Activated T-helper 17 cell treated with anti-CD3 and anti-CD28 coated beads, Interleukin-2, amount 50 U/mL, for 72 hours (primary cell): ENCODE data around the gene STK17B. TPM values are rescaled to one million over a fixed set of nuclear protein-coding genes. Genes with fewer than 3 reads are reported as not detected.

Experiments
- ATAC-seq: fragments of 150-1000 bp; cut with Tn5 transposase; replicated peaks from 2 replicates; pipeline ENCODE4 v1.10.0; 2021; ENCODE audit warnings: mild to moderate bottlenecking, moderate library complexity
- H3K27ac Mint-ChIP-seq: one replicate; pipeline ENCODE4 v1.8.0; 2022; ENCODE audit warnings: mixed read lengths
- H3K27me3 Mint-ChIP-seq: one replicate; pipeline ENCODE4 v1.8.0; 2022; ENCODE audit warnings: mixed read lengths
- H3K36me3 Mint-ChIP-seq: one replicate; pipeline ENCODE4 v1.8.0; 2022; ENCODE audit warnings: low read depth, mild to moderate bottlenecking, mixed read lengths
- H3K4me1 Mint-ChIP-seq: one replicate; pipeline ENCODE4 v1.8.0; 2022; ENCODE audit warnings: mixed read lengths
- H3K4me3 Mint-ChIP-seq: one replicate; pipeline ENCODE4 v1.8.0; 2022; ENCODE audit warnings: mild to moderate bottlenecking, mixed read lengths
- H3K9me3 Mint-ChIP-seq: one replicate; pipeline ENCODE4 v1.8.0; 2022; ENCODE audit warnings: mixed read lengths
- total RNA-seq, 2 donors: library from RNA; stranded (reverse); gene quantifications; one replicate each; pipeline ENCODE4 v1.2.3, GENCODE V29; 2022

The STK17B gene
- total RNA-seq, result 100 to 1,000 TPM; 168 to 190 TPM

DNA sequence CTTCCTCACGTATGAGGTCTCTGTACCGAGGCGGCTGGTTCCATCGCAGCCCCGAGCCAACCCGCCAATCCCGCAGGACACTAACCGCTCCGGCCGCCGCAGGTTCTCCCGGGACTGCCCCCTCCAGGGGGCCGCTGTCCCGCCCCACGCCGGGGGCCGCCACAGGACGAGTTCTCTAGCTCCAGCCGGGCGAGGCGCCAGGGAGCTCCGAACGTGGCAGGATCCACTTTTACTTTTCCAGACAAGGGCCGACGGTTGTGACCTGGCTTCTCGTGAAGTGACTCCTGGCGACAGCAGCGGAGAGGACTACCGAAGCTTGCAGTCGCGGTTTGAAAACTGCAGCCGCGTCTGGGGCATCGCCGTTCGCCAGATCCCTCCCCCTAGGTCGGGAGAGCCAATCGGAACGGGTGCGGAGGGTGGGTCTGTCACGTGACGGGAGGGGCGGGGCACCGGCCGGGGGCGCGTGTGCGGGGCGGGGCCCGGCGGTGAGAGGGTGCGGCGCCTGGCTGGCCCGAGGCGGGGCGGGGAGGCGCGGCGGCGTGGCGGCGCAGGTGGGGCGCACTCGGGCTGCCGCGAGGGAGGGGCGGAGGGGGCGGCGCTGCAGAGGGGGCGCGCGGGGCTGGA is at the start of gene STK17B:
STK17B (minus strand) TSS at position 331 of the 624 bp plus-strand sequence. CDS start 8,195 bp downstream, outside the sequence.
- Mint-ChIP-seq H3K9me3 (no peaks in the 10 kb centered on the region), H3K27me3 (no peaks in the 10 kb centered on the region), H3K4me1 (peaks cover 28% of the 10 kb centered on the region), H3K36me3 (peaks cover 56% of the 10 kb centered on the region), H3K27ac (peak within 1 kb of the TSS; percentile 95), H3K4me3 (peak within 1 kb of the TSS; percentile 94)
- ATAC-seq, result peak; percentile 75

DNA sequence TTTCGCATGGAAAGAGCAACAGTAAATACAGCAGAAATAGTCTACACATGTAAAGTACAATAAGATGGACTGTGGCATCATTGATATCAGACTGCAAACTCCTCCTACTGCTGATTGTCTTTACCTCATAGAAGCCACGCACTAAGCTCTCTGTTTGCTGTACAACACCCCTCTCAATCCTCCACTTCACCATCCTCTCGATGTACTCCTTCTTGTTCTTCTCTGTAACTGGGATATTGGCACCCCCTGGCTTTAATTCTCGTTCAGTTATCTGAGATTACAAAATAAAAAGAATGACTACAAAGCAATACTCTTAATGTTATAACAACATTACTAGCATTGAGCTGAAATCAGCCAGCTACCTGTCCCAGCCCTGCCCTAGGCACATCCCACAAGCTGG is 49.3 kb upstream of the STK17B start:
- Mint-ChIP-seq H3K9me3 (peaks cover 13% of the 10 kb centered on the region), H3K27ac (peak overlapping the region; percentile 36), H3K36me3 (no peaks in the 10 kb centered on the region), H3K4me3 (peak overlapping the region; percentile 59), H3K27me3 (no peaks in the 10 kb centered on the region), H3K4me1 (peaks cover 40% of the 10 kb centered on the region)
- peak; percentile 56 for ATAC-seq

DNA sequence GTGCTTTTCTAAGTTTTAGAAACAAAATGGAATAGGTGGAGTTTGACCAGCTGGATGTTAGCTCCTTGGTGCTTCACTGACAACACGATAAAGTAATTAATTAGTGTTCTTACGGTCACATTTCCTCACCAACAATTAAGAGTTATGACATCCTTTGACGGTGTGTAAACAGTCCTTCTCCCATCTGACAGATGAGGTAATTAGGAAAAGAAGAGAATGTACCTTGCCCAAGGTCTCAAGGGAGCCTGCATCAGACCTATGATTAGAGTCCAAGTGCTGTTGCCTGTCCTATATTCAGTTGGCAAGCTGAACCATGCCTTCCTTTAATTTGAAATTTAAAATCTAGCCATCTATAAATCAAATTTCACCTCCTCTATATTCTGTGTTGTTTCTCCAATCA is 48.3 kb upstream of the STK17B start:
- Mint-ChIP-seq H3K27me3 (no peaks in the 10 kb centered on the region), H3K9me3 (peaks cover 13% of the 10 kb centered on the region), H3K27ac (no peak overlapping the region), H3K4me1 (peaks cover 35% of the 10 kb centered on the region), H3K36me3 (no peaks in the 10 kb centered on the region), H3K4me3 (peak overlapping the region; percentile 59)
- ATAC-seq, result no peak

DNA sequence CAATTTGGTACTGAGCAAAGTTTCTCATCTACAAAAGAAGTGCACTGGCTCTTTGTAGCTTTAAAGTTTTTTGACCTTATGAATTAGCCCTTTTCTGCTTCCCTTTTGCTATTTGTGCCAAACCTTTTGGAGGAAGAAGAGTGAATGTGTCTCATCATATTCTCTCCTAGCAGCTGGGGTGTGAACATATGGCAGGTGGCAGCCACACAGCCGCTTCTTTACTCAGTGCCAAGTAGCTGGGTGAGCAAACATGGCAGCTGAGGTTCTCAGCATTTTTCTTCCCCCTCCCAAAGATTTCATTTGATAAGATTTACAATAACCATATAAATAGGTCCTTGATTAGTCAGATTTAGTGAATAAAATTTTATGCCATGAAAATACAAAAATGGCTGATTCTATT is 46.7 kb upstream of the STK17B start:
- Mint-ChIP-seq H3K4me1 (peaks cover 27% of the 10 kb centered on the region), H3K9me3 (peaks cover 3% of the 10 kb centered on the region), H3K4me3 (peak overlapping the region; percentile 15), H3K27ac (no peak overlapping the region), H3K36me3 (no peaks in the 10 kb centered on the region), H3K27me3 (no peaks in the 10 kb centered on the region)
- ATAC-seq, result no peak

DNA sequence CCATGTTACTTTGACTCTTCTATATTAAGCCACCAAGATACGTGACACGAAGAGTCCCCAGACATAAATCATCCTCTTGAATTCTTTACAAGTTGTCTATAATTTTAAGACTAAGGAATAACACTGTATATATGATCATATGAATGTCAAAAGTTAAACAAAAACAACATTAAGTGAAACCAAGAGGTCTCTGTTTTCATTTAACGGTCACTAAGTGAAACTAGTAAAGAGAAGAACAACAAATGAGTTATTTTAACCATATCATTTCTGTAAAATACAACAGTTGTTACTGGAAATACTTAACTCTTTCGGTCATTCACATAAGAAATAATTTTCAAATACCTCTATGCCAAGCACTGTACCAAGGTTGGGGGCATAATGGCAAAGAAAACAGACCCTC is 45.7 kb upstream of the STK17B start:
- H3K4me1 Mint-ChIP-seq, result peaks cover 31% of the 10 kb centered on the region
- no peak for ATAC-seq
- no peak overlapping the region for H3K4me3 Mint-ChIP-seq
- no peaks in the 10 kb centered on the region for H3K36me3 Mint-ChIP-seq
- H3K27ac Mint-ChIP-seq, result peak overlapping the region; percentile 7
- peaks cover 2% of the 10 kb centered on the region for H3K9me3 Mint-ChIP-seq
- no peaks in the 10 kb centered on the region for H3K27me3 Mint-ChIP-seq

DNA sequence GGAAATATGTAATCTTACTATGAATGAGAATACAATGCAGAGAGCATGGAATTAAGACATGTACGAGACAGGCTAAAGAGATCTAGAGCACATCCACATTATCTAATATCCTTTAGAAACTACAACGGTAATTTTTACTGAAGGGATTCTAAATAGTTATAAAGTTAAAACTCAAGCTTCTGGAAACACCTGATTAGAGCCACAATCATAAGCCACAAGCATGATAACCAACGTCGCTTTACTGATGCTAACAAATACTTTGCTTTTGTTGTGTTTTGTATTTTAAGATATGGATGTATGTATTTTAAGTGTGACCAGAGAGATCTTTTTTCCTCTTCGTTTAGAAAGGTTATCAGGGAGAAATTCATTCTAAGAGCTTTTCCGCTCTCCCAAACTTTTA is 44.0 kb upstream of the STK17B start:
- Mint-ChIP-seq H3K36me3 (peaks cover 9% of the 10 kb centered on the region), H3K9me3 (no peaks in the 10 kb centered on the region), H3K27me3 (no peaks in the 10 kb centered on the region), H3K4me1 (peaks cover 36% of the 10 kb centered on the region), H3K4me3 (no peak overlapping the region), H3K27ac (no peak overlapping the region)
- ATAC-seq, result no peak

DNA sequence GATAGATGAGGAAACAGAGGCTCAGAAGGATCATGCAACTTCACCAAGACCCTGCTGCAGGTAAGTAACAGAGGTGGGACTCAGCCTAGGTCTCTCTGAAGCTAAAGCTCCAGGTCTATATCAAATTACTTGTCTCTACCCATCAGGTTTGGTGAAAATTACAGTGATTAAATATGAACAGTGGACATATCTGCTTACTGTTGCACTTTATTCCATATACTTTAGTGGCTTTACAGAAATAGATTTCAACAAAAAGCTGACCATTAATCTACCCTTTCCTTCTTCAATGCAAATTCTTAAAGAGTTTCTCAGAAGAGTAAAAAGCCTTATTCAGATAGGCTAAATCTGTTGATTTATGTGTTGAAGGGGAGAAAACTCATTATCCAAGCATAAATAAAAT is 42.8 kb upstream of the STK17B start:
- no peak for ATAC-seq
- H3K9me3 Mint-ChIP-seq, result no peaks in the 10 kb centered on the region
- no peak overlapping the region for H3K4me3 Mint-ChIP-seq
- no peak overlapping the region for H3K27ac Mint-ChIP-seq
- H3K36me3 Mint-ChIP-seq, result peaks cover 9% of the 10 kb centered on the region
- H3K27me3 Mint-ChIP-seq, result no peaks in the 10 kb centered on the region
- peaks cover 40% of the 10 kb centered on the region for H3K4me1 Mint-ChIP-seq

DNA sequence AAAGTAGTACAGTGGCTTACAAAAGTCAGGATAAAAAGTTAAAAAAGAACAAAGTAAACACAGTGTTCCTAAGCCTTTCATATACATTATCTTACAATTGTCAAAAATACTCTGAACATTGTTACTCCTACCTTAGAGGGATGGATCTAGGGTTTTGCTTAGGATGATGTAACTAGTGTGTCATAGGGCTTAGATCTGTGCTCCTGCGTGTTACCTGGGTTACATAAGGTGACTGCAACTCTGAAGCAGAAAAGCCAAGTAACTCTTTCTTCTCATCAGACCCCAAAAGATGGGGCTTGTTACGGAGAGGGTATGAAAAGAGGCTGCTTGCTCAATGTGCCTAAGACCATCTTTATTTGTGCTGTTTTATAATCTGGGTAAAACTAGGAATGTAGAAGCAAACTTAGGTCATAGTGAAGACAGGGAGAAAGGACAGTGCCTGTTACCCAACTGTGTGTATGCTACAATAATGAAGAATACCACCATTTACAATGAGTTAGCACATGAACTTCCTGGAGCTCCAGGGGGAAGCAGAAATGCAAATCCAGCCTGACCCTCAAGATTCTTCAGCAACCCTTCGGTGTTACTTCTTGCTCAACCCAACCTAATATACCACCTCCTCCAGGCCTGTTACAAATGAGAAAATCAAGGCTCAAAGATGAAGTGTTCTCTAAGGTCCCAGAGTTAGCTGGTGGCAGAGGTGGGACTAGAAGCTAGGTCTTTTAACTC is 42.0 kb upstream of the STK17B start:
- ATAC-seq, result no peak
- peaks cover 46% of the 10 kb centered on the region for H3K4me1 Mint-ChIP-seq
- no peaks in the 10 kb centered on the region for H3K27me3 Mint-ChIP-seq
- H3K4me3 Mint-ChIP-seq, result peak overlapping the region; percentile 85
- H3K9me3 Mint-ChIP-seq, result no peaks in the 10 kb centered on the region
- peaks cover 9% of the 10 kb centered on the region for H3K36me3 Mint-ChIP-seq
- peak overlapping the region; percentile 96 for H3K27ac Mint-ChIP-seq

DNA sequence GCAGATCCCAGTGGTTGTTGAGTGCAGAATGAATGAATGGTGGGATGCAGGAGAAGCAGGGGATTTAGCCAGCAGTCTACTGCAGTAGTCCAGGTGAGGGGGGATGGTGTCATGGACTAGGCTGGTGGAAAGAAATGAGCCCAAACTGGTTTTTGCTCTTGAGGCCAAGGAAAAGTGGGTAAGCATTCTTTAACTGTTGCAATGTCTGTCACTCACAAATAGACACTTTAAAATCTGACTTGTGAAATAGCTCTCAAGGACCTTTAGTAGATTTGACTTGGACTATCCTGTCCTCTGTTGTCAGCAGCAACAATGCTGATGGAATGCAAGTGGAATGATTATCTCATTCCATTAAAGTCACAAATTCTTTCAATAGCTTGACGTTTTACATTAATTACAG is 37.5 kb upstream of the STK17B start:
- H3K36me3 Mint-ChIP-seq, result peaks cover 9% of the 10 kb centered on the region
- H3K4me1 Mint-ChIP-seq, result peaks cover 49% of the 10 kb centered on the region
- peak overlapping the region; percentile 55 for H3K27ac Mint-ChIP-seq
- ATAC-seq, result no peak
- no peaks in the 10 kb centered on the region for H3K27me3 Mint-ChIP-seq
- no peak overlapping the region for H3K4me3 Mint-ChIP-seq
- no peaks in the 10 kb centered on the region for H3K9me3 Mint-ChIP-seq

DNA sequence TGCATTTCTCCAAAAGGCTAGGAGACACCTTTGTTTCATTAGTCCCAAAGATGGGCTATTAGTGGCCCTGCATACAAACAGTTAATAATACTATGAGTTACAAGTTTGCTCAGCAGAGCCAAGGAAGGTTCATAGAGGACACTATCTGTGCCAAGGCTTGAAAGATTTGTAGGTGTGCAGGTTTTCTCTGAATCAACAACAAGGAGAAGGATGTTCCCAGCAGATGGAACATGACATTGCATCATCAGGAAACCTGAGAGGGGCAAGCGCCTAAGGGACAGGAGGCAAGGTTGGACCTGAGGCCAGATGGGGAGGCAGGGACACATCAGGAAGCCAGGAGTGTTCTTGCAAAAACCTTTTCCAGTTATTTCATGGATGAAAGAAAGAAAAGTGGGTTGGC is 35.4 kb upstream of the STK17B start:
- Mint-ChIP-seq H3K36me3 (peaks cover 9% of the 10 kb centered on the region), H3K27me3 (no peaks in the 10 kb centered on the region), H3K4me3 (no peak overlapping the region), H3K9me3 (no peaks in the 10 kb centered on the region), H3K27ac (no peak overlapping the region), H3K4me1 (peaks cover 43% of the 10 kb centered on the region)
- ATAC-seq, result no peak

DNA sequence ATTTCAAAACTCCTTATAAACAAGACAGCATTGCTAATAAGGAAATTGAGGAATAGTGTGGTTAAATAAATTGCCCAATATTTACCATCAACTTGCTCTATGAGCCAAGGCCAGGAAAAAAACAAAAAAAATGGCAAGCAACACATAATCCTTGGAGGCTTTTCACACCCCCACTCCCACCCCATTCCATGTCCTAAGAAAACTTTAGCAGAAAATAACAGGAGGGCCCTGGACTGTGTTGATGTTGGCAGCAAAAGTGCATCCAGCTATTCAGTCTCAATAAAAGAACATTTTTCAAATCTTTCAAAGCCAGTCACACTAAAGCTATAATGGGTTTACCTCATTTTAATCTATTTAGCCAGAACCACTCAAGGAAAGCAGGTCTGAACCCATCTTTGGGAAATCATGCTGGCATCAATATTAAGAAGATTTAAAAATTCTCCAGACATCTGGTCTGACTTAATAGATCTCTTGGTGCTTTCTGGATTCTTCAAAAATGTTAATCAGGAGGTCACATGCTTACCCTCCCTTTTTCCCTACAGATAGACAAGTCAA is 34.6 kb upstream of the STK17B start:
- Mint-ChIP-seq H3K4me3 (no peak overlapping the region), H3K27ac (no peak overlapping the region), H3K9me3 (no peaks in the 10 kb centered on the region), H3K36me3 (peaks cover 2% of the 10 kb centered on the region), H3K4me1 (peaks cover 43% of the 10 kb centered on the region), H3K27me3 (no peaks in the 10 kb centered on the region)
- ATAC-seq, result no peak

DNA sequence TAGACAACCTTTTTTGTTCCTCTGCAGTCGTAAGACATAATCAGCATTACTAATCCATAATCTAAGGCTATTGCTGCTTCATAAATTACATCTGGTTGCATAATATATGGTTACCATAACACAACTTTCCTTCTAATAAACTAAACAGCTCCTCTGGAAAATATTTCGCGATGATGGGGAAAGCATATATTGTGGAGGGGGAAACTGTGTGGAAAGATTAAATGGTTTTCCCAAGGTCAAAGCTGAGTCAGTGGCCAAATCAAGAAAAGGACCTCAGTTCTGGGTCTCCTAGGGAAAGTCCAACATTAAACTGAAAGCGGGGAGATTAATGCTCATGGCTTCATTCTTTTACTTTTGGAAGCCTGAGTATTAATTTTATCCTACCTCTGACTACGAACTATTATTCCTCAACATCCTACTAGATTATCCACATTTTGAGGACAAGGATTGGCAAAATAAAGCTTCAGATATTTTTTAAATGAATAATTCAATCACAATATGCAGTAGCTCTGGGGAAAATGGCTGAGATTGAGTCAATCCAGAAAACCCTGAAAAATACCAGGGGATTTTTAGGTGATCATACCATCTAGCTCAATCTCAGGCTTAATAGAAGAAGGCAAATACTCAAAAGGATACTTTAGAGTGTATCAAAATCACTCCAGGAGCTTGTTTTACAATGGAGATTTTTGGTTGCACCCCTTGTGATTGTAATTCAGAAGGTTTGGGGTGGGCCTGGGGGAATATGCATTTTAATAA is 33.8 kb upstream of the STK17B start:
- Mint-ChIP-seq H3K9me3 (no peaks in the 10 kb centered on the region), H3K4me1 (peaks cover 41% of the 10 kb centered on the region), H3K27me3 (no peaks in the 10 kb centered on the region), H3K36me3 (no peaks in the 10 kb centered on the region), H3K27ac (no peak overlapping the region), H3K4me3 (no peak overlapping the region)
- ATAC-seq, result peak; percentile 56

DNA sequence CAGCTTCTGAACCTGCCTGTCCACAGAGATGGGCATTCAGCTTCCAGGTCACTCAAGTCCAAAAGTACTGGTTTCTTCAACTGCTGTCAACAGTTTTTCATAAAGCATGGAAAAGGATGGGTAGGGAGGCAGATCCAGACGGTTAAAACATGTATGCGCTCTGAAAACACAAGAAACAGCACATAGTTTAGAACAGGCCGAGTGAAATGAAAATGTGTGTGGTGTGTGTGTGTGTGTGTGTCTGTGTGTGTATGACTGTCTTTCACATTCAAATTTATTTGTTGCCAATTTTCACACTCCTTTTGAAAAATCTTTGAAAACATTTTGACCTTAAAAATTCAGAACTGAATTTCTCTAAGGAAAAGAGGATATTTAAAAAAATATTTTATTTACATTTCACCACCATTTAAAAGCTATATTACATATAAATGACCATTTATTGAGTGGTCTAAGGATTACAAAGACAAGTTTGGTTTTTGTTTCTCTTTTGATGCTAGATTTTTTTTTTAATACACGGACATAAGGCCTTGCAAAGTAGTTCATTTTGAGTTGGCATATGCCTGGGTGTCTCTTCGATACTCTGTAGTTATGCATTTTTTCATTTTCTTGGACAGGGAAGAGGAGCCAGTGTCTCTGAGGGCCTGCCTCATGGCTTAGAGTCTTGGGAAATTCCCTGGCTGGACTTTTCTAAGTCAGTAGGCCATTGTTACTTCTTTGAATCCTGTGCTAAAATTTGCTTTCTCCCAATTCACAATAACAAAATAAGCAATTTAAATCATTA is 30.0 kb upstream of the STK17B start:
- Mint-ChIP-seq H3K4me1 (peaks cover 39% of the 10 kb centered on the region), H3K27me3 (no peaks in the 10 kb centered on the region)
- ATAC-seq, result peak; percentile 23

DNA sequence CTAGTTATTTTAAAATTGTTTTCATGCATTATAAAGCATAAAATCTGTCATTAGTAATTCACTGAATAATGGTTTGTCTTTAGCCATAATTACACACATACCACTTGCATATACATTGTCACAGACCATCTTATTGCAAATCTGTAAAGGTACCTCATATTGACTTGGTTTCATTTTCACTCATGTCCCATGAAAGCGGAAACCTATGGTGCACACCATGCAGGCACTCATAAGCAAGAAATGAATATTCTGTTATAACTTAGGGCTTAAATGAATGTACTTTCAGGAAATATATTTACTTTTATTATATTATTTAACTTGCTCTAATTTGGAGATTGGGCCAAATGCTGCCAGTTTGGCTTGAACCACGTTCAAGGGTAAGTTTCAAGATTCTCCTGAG is 29.2 kb upstream of the STK17B start:
- H3K4me3 Mint-ChIP-seq, result peak overlapping the region; percentile 88
- H3K36me3 Mint-ChIP-seq, result no peaks in the 10 kb centered on the region
- no peaks in the 10 kb centered on the region for H3K9me3 Mint-ChIP-seq
- peaks cover 41% of the 10 kb centered on the region for H3K4me1 Mint-ChIP-seq
- peak; percentile 94 for ATAC-seq
- no peaks in the 10 kb centered on the region for H3K27me3 Mint-ChIP-seq
- peak overlapping the region; percentile 95 for H3K27ac Mint-ChIP-seq

More for the DNA sequence above, 30.0 kb upstream of the STK17B start:
- Mint-ChIP-seq H3K27ac (peak overlapping the region; percentile 95), H3K9me3 (no peaks in the 10 kb centered on the region), H3K36me3 (no peaks in the 10 kb centered on the region), H3K4me3 (peak overlapping the region; percentile 88)
